Measurements from ENCODE around the gene C2orf49.

GRCh38 chr2:105324101-105324500 is 13.2 kb upstream of the C2orf49 start:
- TF ChIP-seq CTCF (IDR thresholded peaks at IDR 0.05), result no peak
- no peak for TF ChIP-seq POLR2AphosphoS5 (IDR thresholded peaks at IDR 0.05)

All from stomach (tissue), 4 donors.